HUDEP-2 (cell line): ENCODE measurements around the gene FKBP6.
A peak's percentile ranks its signal among the peaks of the same experiment; 100 is the strongest.
"Not testable (repeated sequence)": the region's sequence is repeated elsewhere in the genome, so short reads cannot be mapped to it uniquely, and the experiment has no call there.

Experiments
- DNase-seq, 76 experiments: peaks; one replicate each; lab custom pipeline; 2025; ENCODE audit not compliant: unreplicated experiment in 76 of 76; lab: John Stamatoyannopoulos, UW

FKBP6 gene

GRCh38 chr7:73387908-73388414 lies 60.0 kb downstream of the FKBP6 start:
- no peak for DNase-seq

GRCh38 chr7:73391396-73391795 lies 63.4 kb downstream of the FKBP6 start:
- DNase-seq, result no peak

GRCh38 chr7:73394422-73394821 lies 66.5 kb downstream of the FKBP6 start:
- peak in 5 of 76 experiments; percentile 2 to 31 (median 2) for DNase-seq

- no peak for DNase-seq
Observed at GRCh38 chr7:73395538-73396503, 67.9 kb downstream of the FKBP6 start.

- DNase-seq, result no peak
Observed at GRCh38 chr7:73397521-73398281, 69.7 kb downstream of the FKBP6 start.

GRCh38 chr7:73399185-73400050 lies 71.5 kb downstream of the FKBP6 start:
- not testable (repeated sequence) for DNase-seq

- not testable (repeated sequence) for DNase-seq
Observed at GRCh38 chr7:73404860-73405259, 76.9 kb downstream of the FKBP6 start.
